GM23338 (cell line): ENCODE results near the gene MOSMO. TPM values are rescaled to one million over a fixed set of nuclear protein-coding genes. Genes with fewer than 3 reads are reported as not detected.

Experiments used
- ATAC-seq: fragments of 200-7000 bp; cut with Tn5 transposase; 3 replicates; pipeline ENCODE4 v1.9.1; 2020
- DNase-seq: peaks from one replicate; pipeline ENCODE4 v3.0.0-alpha.2; 2015; ENCODE audit warnings: low spot score
- H2AFZ ChIP-seq: fragments of 200-600 bp; sonication (generic); 2 replicates; pipeline ENCODE4 v1.8.0; 2016; ENCODE audit warnings: antibody characterized with exemption, mild to moderate bottlenecking, moderate library complexity
- H3F3A ChIP-seq: fragments of 200-600 bp; sonication (generic); replicated peaks from 2 replicates; pipeline ENCODE4 v1.8.0; 2017; ENCODE audit warnings: antibody characterized with exemption, mixed run types, low read depth
- H3K27ac ChIP-seq: fragments of 200-600 bp; sonication (generic); 2 replicates; pipeline ENCODE4 v1.6.1; 2016; ENCODE audit warnings: low read depth
- H3K27me3 ChIP-seq: fragments of 200-600 bp; sonication (generic); 2 replicates; pipeline ENCODE4 v1.8.0; 2016; ENCODE audit warnings: mild to moderate bottlenecking, mixed run types, moderate library complexity; ENCODE audit not compliant: insufficient read depth
- H3K36me3 ChIP-seq: fragments of 200-600 bp; sonication (generic); 2 replicates; pipeline ENCODE4 v1.8.0; 2016; ENCODE audit warnings: mild to moderate bottlenecking; ENCODE audit not compliant: insufficient read depth
- H3K4me1 ChIP-seq: fragments of 200-600 bp; sonication (generic); 2 replicates; pipeline ENCODE4 v1.8.0; 2016; ENCODE audit warnings: mild to moderate bottlenecking, moderate library complexity; ENCODE audit not compliant: insufficient read depth
- H3K4me2 ChIP-seq: fragments of 200-600 bp; sonication (generic); 2 replicates; pipeline ENCODE4 v1.7.1; 2017; ENCODE audit warnings: mixed run types
- H3K4me3 ChIP-seq: fragments of 200-600 bp; sonication (generic); 2 replicates; pipeline ENCODE4 v1.6.1; 2016; ENCODE audit warnings: mixed run types
- H3K79me2 ChIP-seq: fragments of 200-600 bp; sonication (generic); replicated peaks from 2 replicates; pipeline ENCODE4 v1.8.0; 2017; ENCODE audit warnings: mild to moderate bottlenecking; ENCODE audit not compliant: insufficient read depth
- H3K9me2 ChIP-seq: fragments of 200-600 bp; sonication (generic); 2 replicates; pipeline ENCODE4 v1.8.0; 2017; ENCODE audit not compliant: insufficient read depth
- H4K20me1 ChIP-seq: fragments of 200-600 bp; sonication (generic); replicated peaks from 2 replicates; pipeline ENCODE4 v1.8.0; 2017; ENCODE audit warnings: mild to moderate bottlenecking; ENCODE audit not compliant: insufficient read depth
- H3K27ac Mint-ChIP-seq: 2 replicates; pipeline ENCODE4 v1.8.0; 2020; ENCODE audit warnings: inconsistent platforms, mild to moderate bottlenecking, moderate library complexity, mixed read lengths
- H3K27me3 Mint-ChIP-seq: 3 replicates; pipeline ENCODE4 v1.8.0; 2022; ENCODE audit warnings: low read depth, mild to moderate bottlenecking, moderate library complexity, mixed read lengths, inconsistent platforms; ENCODE audit not compliant: insufficient read depth, poor library complexity
- H3K36me3 Mint-ChIP-seq: 3 replicates; pipeline ENCODE4 v1.8.0; 2021; ENCODE audit warnings: low read depth, mild to moderate bottlenecking, inconsistent platforms, moderate library complexity, mixed read lengths
- H3K4me1 Mint-ChIP-seq: 3 replicates; pipeline ENCODE4 v1.8.0; 2020; ENCODE audit warnings: mild to moderate bottlenecking, inconsistent platforms, mixed read lengths
- H3K4me3 Mint-ChIP-seq: 3 replicates; pipeline ENCODE4 v1.8.0; 2021; ENCODE audit warnings: moderate library complexity, mild to moderate bottlenecking, inconsistent platforms, mixed read lengths
- H3K9me3 Mint-ChIP-seq: 3 replicates; pipeline ENCODE4 v1.8.0; 2020; ENCODE audit warnings: moderate library complexity, mild to moderate bottlenecking, inconsistent platforms, mixed read lengths
- CREB1 ChIP-seq: fragments of 250-450 bp; sonication (Bioruptor Pico); IDR thresholded peaks from 2 replicates; pipeline ENCODE4 v1.5.0; 2020; ENCODE audit warnings: low read depth, mild to moderate bottlenecking, moderate library complexity
- EZH2 ChIP-seq: fragments of 200-600 bp; sonication (generic); IDR thresholded peaks from one replicate; pipeline ENCODE4 v1.8.0; 2017; ENCODE audit warnings: antibody characterized with exemption, mild to moderate bottlenecking, low read depth; ENCODE audit not compliant: unreplicated experiment
- EZH2phosphoT487 ChIP-seq: fragments of 200-600 bp; sonication (generic); IDR thresholded peaks from one replicate; pipeline ENCODE4 v1.8.1; 2018; ENCODE audit warnings: antibody characterized with exemption; ENCODE audit not compliant: unreplicated experiment
- JUNB ChIP-seq: IDR thresholded peaks from one replicate; pipeline ENCODE4 v1.6.1; 2016; ENCODE audit warnings: antibody characterized with exemption; ENCODE audit not compliant: unreplicated experiment
- NANOG ChIP-seq: IDR thresholded peaks from 2 replicates; pipeline ENCODE4 v1.6.1; 2016; ENCODE audit warnings: antibody characterized with exemption, borderline replicate concordance
- STAT1 ChIP-seq: IDR thresholded peaks from one replicate; pipeline ENCODE4 v1.6.1; 2016; ENCODE audit warnings: antibody characterized with exemption; ENCODE audit not compliant: unreplicated experiment
- ZNF114 ChIP-seq: fragments of 250-450 bp; sonication (Bioruptor Pico); IDR thresholded peaks from 2 replicates; pipeline ENCODE4 v1.5.0; 2020; ENCODE audit warnings: mild to moderate bottlenecking, moderate library complexity
- ZNF331 ChIP-seq: fragments of 250-450 bp; sonication (Bioruptor Pico); IDR thresholded peaks from 2 replicates; pipeline ENCODE4 v1.5.0; 2020; ENCODE audit warnings: low read depth, mild to moderate bottlenecking, moderate library complexity
- polyA plus RNA-seq: library from polyadenylated mRNA; unstranded; fragments of >200 nt; fragmentation: Nextera tagmentation; extraction: Ambion mirVana; gene quantifications from 2 replicates; pipeline ENCODE4 v1.2.1, GENCODE V29; 2016
- total RNA-seq: library from RNA; depleted of rRNA; stranded (reverse); fragments of >200 nt; shearing (Covaris generic); gene quantifications from 2 replicates; pipeline ENCODE4 v1.2.3, GENCODE V29; 2014
- TF ChIP-seq, protein P1 (sequence below): fragments of 250-450 bp; sonication (Bioruptor Pico); IDR thresholded peaks from 2 replicates; pipeline ENCODE4 v1.5.0; 2020; ENCODE audit warnings: mild to moderate bottlenecking, moderate library complexity
- TF ChIP-seq, protein P2 (sequence below): IDR thresholded peaks from one replicate; pipeline ENCODE4 v1.6.1; 2018; ENCODE audit warnings: antibody characterized with exemption; ENCODE audit not compliant: unreplicated experiment

The MOSMO gene
- total and polyA plus RNA-seq, 2 experiments from 2014 or later, result 8.7 to 19.2 TPM

DNA sequence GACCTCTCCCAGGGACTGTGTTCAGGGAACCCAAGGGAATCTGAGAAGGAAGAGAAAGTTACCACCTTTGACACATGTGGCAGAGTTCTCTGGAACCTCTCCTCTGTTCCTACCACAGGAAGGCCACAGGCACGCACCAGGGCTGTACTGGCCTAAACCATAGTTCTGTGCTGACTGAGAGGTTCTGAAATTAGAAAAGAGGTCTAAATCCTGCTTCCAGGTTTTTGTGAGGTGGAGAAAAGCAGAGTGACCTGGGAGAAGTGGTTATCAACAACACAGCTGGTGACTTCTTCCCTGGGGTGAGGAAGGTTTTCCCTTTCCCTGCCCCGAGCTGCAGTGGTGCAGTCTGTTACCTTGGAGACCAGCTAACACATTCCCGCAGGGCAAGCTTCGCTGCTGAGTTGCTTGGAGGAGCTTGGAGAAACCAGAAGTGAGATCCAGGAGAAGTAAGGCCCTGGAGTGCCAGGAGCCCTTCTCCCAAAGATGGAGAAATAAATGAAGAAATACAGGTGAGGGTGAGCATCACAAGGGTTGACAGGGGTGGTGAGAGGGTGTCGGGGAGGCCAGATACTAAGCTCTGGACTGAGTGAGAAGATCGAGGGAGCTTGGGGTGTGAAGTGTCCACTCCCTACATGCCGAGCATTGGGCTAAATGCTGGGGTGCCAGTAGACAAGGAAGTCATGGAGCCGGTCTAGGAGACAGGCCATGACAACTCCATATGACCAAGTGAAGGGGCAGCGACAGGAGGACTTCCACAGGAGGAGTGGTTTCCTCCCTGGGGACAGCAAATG lies 84.4 kb downstream of the MOSMO start, which contains the start of gene VWA3A:
TSS of gene VWA3A (plus strand) at position 399 of the 791 bp plus-strand sequence. CDS start at position 496, 97 bp downstream.
- no peaks in the 10 kb centered on the region for H3K79me2 ChIP-seq
- H3K9me2 ChIP-seq, result peaks cover 10% of the 10 kb centered on the region; the same call in 1 of the 2 replicates
- ATAC-seq (peak; percentile 96), DNase-seq (peak; percentile 80)
- no peak within 1 kb of the TSS for H2AFZ ChIP-seq
- no peak within 1 kb of the TSS for H3K4me3 ChIP-seq
- no peak within 1 kb of the TSS for H3K27ac ChIP-seq
- H3K4me1 ChIP-seq, result peaks cover 11% of the 10 kb centered on the region; the same call in 1 of the 2 replicates
- H3K4me2 ChIP-seq, result peak within 1 kb of the TSS; percentile 40; the same call in 1 of the 2 replicates
- H3K36me3 Mint-ChIP-seq, result no peaks in the 10 kb centered on the region
- H3K9me3 Mint-ChIP-seq, result no peaks in the 10 kb centered on the region
- no peaks in the 10 kb centered on the region for H3K27me3 Mint-ChIP-seq
- TF ChIP-seq EZH2, result no peak
- H4K20me1 ChIP-seq, result no peaks in the 10 kb centered on the region
- no peaks in the 10 kb centered on the region for H3K27me3 ChIP-seq
- H3F3A ChIP-seq, result no peaks in the 10 kb centered on the region
- peaks cover 9% of the 10 kb centered on the region for H3K4me1 Mint-ChIP-seq
- H3K36me3 ChIP-seq, result no peaks in the 10 kb centered on the region
- H3K4me3 Mint-ChIP-seq, result peak within 1 kb of the TSS; percentile 2; the same call in 1 of the 3 replicates
- H3K27ac Mint-ChIP-seq, result peak within 1 kb of the TSS; percentile 32

- Mint-ChIP-seq H3K27ac (no peak overlapping the region), H3K27me3 (no peaks in the 10 kb centered on the region), H3K9me3 (no peaks in the 10 kb centered on the region), H3K36me3 (no peaks in the 10 kb centered on the region), H3K4me3 (no peak overlapping the region), H3K4me1 (peaks cover 9% of the 10 kb centered on the region)
- DNase-seq, result no peak
- no peak overlapping the region for H2AFZ ChIP-seq
- H3K4me1 ChIP-seq, result peaks cover 11% of the 10 kb centered on the region; the same call in 1 of the 2 replicates
- H3F3A ChIP-seq, result no peaks in the 10 kb centered on the region
- no peak overlapping the region for H3K4me2 ChIP-seq
- no peak for ATAC-seq
- H3K79me2 ChIP-seq, result no peaks in the 10 kb centered on the region
- TF ChIP-seq JUNB (no peak), STAT1 (no peak), NANOG (no peak), EZH2 (no peak), ZNF331 (CRISPR knock-in tag) (no peak), ZNF114 (no peak), CREB1 (no peak), EZH2phosphoT487 (no peak)
- TF ChIP-seq, protein P1, sequence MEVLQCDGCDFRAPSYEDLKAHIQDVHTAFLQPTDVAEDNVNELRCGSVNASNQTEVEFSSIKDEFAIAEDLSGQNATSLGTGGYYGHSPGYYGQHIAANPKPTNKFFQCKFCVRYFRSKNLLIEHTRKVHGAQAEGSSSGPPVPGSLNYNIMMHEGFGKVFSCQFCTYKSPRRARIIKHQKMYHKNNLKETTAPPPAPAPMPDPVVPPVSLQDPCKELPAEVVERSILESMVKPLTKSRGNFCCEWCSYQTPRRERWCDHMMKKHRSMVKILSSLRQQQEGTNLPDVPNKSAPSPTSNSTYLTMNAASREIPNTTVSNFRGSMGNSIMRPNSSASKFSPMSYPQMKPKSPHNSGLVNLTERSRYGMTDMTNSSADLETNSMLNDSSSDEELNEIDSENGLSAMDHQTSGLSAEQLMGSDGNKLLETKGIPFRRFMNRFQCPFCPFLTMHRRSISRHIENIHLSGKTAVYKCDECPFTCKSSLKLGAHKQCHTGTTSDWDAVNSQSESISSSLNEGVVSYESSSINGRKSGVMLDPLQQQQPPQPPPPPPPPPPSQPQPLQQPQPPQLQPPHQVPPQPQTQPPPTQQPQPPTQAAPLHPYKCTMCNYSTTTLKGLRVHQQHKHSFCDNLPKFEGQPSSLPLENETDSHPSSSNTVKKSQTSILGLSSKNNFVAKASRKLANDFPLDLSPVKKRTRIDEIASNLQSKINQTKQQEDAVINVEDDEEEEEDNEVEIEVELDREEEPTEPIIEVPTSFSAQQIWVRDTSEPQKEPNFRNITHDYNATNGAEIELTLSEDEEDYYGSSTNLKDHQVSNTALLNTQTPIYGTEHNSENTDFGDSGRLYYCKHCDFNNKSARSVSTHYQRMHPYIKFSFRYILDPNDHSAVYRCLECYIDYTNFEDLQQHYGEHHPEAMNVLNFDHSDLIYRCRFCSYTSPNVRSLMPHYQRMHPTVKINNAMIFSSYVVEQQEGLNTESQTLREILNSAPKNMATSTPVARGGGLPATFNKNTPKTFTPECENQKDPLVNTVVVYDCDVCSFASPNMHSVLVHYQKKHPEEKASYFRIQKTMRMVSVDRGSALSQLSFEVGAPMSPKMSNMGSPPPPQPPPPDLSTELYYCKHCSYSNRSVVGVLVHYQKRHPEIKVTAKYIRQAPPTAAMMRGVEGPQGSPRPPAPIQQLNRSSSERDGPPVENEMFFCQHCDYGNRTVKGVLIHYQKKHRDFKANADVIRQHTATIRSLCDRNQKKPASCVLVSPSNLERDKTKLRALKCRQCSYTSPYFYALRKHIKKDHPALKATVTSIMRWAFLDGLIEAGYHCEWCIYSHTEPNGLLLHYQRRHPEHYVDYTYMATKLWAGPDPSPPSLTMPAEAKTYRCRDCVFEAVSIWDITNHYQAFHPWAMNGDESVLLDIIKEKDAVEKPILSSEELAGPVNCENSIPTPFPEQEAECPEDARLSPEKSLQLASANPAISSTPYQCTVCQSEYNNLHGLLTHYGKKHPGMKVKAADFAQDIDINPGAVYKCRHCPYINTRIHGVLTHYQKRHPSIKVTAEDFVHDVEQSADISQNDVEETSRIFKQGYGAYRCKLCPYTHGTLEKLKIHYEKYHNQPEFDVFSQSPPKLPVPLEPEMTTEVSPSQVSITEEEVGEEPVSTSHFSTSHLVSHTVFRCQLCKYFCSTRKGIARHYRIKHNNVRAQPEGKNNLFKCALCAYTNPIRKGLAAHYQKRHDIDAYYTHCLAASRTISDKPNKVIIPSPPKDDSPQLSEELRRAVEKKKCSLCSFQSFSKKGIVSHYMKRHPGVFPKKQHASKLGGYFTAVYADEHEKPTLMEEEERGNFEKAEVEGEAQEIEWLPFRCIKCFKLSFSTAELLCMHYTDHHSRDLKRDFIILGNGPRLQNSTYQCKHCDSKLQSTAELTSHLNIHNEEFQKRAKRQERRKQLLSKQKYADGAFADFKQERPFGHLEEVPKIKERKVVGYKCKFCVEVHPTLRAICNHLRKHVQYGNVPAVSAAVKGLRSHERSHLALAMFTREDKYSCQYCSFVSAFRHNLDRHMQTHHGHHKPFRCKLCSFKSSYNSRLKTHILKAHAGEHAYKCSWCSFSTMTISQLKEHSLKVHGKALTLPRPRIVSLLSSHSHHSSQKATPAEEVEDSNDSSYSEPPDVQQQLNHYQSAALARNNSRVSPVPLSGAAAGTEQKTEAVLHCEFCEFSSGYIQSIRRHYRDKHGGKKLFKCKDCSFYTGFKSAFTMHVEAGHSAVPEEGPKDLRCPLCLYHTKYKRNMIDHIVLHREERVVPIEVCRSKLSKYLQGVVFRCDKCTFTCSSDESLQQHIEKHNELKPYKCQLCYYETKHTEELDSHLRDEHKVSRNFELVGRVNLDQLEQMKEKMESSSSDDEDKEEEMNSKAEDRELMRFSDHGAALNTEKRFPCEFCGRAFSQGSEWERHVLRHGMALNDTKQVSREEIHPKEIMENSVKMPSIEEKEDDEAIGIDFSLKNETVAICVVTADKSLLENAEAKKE, result no peak
- TF ChIP-seq, protein P2, sequence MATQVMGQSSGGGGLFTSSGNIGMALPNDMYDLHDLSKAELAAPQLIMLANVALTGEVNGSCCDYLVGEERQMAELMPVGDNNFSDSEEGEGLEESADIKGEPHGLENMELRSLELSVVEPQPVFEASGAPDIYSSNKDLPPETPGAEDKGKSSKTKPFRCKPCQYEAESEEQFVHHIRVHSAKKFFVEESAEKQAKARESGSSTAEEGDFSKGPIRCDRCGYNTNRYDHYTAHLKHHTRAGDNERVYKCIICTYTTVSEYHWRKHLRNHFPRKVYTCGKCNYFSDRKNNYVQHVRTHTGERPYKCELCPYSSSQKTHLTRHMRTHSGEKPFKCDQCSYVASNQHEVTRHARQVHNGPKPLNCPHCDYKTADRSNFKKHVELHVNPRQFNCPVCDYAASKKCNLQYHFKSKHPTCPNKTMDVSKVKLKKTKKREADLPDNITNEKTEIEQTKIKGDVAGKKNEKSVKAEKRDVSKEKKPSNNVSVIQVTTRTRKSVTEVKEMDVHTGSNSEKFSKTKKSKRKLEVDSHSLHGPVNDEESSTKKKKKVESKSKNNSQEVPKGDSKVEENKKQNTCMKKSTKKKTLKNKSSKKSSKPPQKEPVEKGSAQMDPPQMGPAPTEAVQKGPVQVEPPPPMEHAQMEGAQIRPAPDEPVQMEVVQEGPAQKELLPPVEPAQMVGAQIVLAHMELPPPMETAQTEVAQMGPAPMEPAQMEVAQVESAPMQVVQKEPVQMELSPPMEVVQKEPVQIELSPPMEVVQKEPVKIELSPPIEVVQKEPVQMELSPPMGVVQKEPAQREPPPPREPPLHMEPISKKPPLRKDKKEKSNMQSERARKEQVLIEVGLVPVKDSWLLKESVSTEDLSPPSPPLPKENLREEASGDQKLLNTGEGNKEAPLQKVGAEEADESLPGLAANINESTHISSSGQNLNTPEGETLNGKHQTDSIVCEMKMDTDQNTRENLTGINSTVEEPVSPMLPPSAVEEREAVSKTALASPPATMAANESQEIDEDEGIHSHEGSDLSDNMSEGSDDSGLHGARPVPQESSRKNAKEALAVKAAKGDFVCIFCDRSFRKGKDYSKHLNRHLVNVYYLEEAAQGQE, result no peak
- no peaks in the 10 kb centered on the region for H3K27me3 ChIP-seq
- H3K9me2 ChIP-seq, result peaks cover 10% of the 10 kb centered on the region; the same call in 1 of the 2 replicates
- no peak overlapping the region for H3K27ac ChIP-seq
- H3K36me3 ChIP-seq, result no peaks in the 10 kb centered on the region
- H3K4me3 ChIP-seq, result no peak overlapping the region
- H4K20me1 ChIP-seq, result no peaks in the 10 kb centered on the region
These were observed 85.4 kb downstream of the MOSMO start for GRCh38 chr16:22093331-22093730.
